GM12873 (cell line): Measurements from ENCODE around the gene TTLL5.

Experiments used
- TF ChIP-seq, protein P1 (sequence below): IDR thresholded peaks from 2 replicates; pipeline ENCODE4 v1.5.1; 2012; ENCODE audit warnings: low read depth, mild to moderate bottlenecking, moderate library complexity, low read length, control low read depth; ENCODE audit not compliant: insufficient read depth; ENCODE audit errors: missing control alignments

The TTLL5 gene

DNA sequence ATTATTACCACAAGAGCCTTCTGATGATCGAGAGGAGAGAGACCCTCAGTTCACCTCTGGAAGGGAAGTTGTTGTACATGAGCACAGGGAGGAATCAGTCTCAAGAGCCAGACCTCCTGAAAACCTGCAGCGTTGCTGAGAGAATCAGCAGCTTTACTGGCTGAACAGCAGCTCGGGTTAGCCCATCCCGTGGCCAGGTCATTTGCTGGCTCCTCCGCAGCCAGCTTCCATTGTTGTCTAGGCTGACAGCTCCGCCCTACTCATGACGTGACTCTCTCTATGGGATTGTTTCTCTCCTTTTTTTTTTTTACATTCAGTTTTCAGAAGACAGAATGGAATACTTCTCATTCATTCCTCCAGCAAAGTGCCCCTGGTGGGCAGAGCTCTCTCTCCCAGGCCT, 250.8 kb downstream of the TTLL5 start:
- TF ChIP-seq, protein P1, sequence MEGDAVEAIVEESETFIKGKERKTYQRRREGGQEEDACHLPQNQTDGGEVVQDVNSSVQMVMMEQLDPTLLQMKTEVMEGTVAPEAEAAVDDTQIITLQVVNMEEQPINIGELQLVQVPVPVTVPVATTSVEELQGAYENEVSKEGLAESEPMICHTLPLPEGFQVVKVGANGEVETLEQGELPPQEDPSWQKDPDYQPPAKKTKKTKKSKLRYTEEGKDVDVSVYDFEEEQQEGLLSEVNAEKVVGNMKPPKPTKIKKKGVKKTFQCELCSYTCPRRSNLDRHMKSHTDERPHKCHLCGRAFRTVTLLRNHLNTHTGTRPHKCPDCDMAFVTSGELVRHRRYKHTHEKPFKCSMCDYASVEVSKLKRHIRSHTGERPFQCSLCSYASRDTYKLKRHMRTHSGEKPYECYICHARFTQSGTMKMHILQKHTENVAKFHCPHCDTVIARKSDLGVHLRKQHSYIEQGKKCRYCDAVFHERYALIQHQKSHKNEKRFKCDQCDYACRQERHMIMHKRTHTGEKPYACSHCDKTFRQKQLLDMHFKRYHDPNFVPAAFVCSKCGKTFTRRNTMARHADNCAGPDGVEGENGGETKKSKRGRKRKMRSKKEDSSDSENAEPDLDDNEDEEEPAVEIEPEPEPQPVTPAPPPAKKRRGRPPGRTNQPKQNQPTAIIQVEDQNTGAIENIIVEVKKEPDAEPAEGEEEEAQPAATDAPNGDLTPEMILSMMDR, result no peak

DNA sequence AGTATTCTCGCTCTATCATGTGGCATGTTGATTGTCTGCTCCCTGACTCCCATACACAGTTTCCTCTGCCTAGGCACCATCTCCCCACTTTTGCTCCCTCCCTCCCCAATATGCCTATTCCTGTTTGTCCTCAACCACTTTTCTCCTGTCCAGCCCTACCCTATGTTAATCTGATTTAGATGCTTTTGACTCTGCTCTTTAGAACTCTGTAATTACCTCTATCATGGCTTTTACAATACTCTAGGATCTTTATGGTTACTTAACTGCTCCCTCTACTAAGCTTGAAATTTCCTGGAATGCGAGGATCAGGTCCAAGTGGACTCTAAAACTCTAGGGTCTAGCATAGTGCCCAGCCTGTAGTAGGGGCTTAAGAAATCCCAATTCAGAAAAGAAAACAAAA, 252.1 kb downstream of the TTLL5 start:
- TF ChIP-seq, protein P1, result no peak

DNA sequence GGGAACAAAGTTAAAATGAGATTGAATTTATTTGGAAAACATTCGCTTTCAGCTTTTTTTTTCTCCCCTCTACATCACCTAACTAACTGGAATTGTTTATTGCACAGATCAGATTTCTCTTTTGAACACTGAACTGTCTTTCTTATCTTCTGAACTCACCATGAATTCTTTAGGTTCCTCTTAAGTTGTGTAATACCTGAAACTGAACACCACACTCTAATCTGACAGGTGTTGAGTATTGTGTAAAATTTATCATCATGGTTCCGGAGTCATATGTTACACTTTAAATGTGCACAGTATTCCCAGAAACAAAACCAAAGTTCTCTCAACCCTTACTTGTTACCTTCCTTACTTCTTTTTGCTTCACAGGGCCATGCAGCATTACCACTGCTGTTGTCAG, 254.0 kb downstream of the TTLL5 start:
- TF ChIP-seq, protein P1, result no peak

DNA sequence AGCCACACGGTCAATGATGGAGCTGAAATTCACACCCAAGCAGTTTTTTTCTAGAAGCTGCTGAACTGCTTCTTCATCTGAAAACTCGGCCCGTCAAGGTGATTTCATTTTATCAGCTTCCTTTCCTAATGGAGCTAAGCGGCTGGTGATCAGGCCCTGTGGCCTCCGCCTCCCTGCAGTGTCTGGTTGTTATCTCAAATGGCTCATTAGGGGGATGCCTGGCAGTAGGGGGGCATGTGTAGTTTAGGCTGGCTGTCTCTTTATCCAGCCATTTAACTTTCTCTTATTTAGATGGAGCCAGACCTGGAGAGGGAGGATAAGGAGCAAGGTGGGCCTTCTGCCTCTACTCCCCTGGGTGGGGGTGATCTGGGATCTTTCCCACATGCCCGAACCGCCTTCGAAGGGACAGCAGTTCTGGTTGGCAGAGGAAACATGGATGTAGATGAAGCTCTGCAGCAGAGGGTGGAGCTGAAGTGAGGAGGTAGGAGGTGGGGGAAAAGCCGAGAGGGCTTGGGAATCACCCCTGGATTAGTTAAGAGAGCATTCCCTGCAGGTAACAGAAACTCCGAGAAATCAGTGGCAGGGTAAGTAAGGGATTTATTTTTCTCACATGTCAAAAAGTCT, 256.4 kb downstream of the TTLL5 start:
- TF ChIP-seq, protein P1, result no peak

DNA sequence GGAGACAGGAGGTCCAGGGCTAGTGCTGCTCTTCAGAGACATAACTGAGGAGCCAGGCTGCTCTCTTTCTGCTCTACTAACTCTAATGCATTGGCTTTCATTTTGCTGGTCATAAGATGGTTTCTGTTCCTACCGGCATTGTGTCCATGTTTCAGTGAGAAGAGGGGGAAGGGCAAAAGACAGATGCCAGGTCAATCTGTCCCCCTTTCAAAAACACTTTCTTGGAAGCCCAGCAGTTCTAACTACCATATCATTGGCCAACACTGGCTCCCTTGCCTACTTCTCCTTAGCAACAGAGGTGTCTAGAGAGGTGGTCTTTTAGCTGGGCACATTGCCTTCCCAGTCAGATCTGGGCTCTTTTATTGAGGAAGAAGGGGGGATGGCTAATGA, 256.9 kb downstream of the TTLL5 start:
- TF ChIP-seq, protein P1, result no peak

DNA sequence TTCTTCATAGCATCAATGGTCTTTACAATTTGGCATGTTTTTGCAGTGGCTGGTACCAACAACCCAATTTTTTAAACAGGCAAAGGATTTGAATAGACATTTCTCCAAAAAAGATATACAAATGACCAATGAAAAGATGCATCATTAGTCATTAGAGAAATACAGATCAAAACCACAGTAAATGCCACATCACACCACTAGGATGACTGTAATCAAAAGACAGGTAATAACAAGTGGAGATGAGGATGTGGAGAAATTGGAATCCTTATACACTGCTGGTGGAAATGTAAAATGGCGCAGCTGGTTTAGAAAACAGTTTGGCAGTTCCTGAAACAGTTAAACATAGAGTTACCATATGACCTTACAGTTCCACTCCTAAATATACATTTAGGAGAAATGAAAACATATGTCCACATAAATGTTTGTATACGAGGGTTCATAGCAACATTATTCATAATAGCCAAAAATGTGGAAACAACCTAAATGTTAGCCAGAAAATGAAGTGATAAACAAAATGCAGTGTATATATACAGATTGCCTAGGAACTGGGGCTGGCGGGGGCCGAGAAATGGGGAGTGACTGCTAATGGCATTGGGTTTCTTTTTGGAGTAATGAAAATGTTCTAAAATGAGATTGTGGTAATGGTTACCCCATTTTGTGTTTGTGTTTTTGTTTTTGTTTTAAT, 265.5 kb downstream of the TTLL5 start:
- TF ChIP-seq, protein P1, result peak; percentile 2

DNA sequence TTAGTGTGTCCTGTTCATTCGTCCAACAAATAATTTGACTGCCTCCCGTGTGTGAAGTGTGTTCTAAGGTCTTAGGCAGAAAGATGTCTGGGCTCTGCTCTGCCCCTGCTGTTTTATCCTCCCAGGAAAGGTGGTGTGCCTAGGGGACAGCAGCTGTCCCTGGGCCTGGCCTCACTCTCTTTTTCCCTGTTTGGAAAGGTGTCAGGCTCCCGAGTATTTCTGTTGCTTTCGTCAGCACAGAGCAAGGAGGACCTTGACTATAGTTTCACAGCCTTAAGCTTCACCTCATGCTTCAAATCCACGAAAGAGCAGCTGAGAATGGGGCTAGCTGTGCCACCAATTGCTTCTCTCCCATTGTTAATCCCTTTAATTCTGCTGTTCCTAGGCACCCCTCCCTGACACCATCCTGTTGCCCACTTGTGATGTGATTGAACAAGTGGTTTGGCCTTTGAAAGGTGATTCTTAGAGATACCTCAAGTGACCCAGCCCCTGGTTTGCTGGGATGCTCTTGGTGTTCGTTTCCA, 266.6 kb downstream of the TTLL5 start:
- TF ChIP-seq, protein P1, result no peak
